Fibroblast of pulmonary artery (primary cell): ENCODE results near the gene NPBWR2.

ENCODE experiments used
- DNase-seq: peaks from one replicate; pipeline ENCODE4 v3.0.0-alpha.2; 2010; ENCODE audit warnings: low read depth
- H3K4me3 ChIP-seq: replicated peaks from 2 replicates; pipeline ENCODE4 v1.5.1; 2011; ENCODE audit warnings: low read depth, mild to moderate bottlenecking, control low read depth, low read length, moderate library complexity
- CTCF ChIP-seq: IDR thresholded peaks from 2 replicates; pipeline ENCODE4 v1.5.1; 2011; ENCODE audit warnings: mild to moderate bottlenecking, control low read depth, low read length, inconsistent platforms; ENCODE audit errors: missing control alignments

NPBWR2 gene

GRCh38 chr20:64142590-64142989, 35.2 kb upstream of the NPBWR2 start:
- no peak overlapping the region for H3K4me3 ChIP-seq
- no peak for DNase-seq
- no peak for TF ChIP-seq CTCF

- no peak for DNase-seq
- H3K4me3 ChIP-seq, result no peak overlapping the region
- no peak for TF ChIP-seq CTCF
Observed at GRCh38 chr20:64140956-64141355, 33.6 kb upstream of the NPBWR2 start.

GRCh38 chr20:64140061-64140931, 32.9 kb upstream of the NPBWR2 start:
- no peak for DNase-seq
- H3K4me3 ChIP-seq, result no peak overlapping the region
- TF ChIP-seq CTCF, result no peak

- DNase-seq, result no peak
- TF ChIP-seq CTCF, result no peak
- no peak overlapping the region for H3K4me3 ChIP-seq
Observed at GRCh38 chr20:64139199-64140060, 32.1 kb upstream of the NPBWR2 start.

- TF ChIP-seq CTCF, result no peak
- no peak for DNase-seq
Observed at GRCh38 chr20:64138276-64138815, 31.0 kb upstream of the NPBWR2 start.

GRCh38 chr20:64137598-64138031, 30.2 kb upstream of the NPBWR2 start:
- H3K4me3 ChIP-seq, result no peak overlapping the region
- TF ChIP-seq CTCF, result no peak
- no peak for DNase-seq

More at GRCh38 chr20:64138276-64138815, 31.0 kb upstream of the NPBWR2 start:
- no peak overlapping the region for H3K4me3 ChIP-seq
